GM19463 (cell line): Measurements from ENCODE around the gene SF3A2.

Experiments used
- ATAC-seq: cut with Tn5 transposase; IDR thresholded peaks from one replicate; pipeline ENCODE4 v1.9.1; 2021; ENCODE audit warnings: mild to moderate bottlenecking, moderate library complexity; ENCODE audit not compliant: unreplicated experiment

Gene SF3A2

DNA sequence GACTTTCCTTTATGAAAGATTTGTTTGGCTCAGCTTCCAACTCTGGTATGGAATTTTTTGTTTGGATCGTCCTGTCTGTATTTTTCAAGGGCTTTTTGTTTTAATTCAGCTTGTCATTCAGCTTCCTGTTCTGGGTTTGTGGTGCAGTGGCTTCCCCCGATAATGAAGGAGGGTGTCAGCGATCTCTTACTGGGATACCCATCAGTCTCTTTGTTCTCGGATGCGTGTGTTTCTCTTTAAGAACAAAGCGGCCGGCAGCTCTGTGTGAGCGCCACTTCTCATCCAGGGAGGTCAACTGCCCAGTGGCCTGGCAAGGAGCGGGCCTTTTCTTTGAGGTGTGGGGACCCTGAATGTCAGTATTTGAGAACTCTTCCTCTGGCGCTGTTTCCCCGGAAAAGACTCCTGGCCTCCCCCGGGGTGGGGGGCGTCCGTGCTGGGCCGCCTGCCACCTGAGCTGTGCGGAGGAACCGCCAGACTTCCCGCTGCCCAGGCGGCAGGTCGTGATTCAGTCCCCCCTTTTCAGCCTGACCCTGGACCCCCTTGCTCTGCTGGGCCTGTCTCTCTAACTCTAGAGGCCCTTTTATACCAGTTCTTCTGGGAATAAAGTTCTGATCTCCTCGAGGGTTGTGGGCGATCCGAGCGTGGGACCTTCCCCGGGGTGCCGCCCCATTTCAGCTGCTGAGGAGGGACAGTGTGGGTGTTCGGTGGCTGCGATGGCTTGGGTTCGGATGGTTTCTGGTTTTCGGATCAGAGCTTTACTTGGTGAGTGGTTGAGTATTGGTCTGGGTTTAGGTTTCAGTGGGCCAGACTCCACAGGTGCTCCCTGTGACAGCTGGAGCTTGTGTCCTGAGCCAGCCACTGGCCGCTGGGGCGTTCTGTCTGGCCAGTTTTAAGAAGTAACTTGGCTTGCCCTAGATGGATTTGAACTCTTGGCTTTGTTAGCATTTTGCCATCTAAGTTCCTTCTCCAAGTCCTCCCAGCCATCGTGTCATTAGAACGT is 3.4 kb downstream of the SF3A2 start:
- no peak for ATAC-seq

DNA sequence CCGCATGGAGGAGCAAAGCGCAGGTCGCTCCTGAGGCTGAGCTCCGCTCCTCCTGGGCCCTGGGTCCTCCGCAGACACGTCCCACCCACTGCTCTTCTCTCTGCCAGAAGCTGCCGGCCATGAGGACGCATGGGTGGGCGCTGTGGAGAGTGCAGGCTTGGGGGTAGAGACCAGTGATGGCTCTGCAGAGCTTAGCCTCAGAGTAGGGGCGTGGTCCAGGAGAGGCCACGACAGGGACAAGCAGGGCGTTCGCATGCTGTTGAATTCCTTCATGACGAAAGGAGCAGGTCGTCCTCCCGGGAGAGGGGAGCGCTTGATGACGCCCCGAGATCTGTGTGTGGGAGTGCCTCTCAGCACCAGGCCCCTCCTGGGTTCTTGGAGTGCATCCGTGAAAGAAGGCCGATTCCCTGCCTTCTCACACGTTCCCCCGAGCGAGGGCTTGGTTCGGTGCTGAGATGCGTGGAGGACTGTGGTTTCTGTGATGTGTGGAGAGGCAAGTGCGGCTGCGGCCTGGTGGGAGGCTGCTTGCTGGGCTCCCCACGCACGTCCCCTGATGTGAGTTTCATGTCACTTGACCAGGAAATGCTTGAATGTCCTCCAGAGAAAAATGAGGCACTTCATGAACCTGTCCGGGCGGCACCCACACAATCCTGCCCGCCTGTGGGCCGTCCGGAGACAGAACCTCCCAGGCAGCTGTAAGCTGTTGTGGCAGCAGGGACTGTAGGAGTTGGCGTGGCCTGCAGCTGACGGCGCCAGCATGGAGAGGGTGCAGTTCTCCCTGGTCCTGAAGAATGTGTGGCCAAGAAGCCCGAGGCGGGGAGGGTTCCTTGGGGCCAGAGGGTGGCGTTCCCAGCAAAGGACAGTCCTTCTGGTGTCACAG is 4.5 kb downstream of the SF3A2 start:
- ATAC-seq, result no peak

DNA sequence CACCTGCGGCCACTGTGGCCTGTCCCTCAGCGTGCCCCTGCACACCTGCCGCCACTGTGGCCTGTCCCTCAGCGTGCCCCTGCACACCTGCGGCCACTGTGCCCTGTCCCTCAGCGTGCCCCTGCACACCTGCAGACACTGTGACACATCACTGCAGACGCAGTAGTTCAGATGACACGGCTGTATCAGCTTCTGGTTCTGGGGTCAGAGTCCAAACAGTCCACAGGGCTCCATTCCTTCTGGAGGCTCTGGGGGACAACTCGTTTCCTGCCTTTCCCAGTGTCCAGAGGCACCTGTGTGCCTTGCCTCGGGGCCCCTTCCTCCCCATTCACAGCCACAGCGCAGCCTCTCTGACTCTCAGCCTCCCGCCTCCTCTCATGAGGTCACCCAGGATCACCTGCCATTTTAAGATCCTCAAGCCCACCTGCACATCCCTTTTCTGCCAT is 5.5 kb downstream of the SF3A2 start:
- no peak for ATAC-seq

DNA sequence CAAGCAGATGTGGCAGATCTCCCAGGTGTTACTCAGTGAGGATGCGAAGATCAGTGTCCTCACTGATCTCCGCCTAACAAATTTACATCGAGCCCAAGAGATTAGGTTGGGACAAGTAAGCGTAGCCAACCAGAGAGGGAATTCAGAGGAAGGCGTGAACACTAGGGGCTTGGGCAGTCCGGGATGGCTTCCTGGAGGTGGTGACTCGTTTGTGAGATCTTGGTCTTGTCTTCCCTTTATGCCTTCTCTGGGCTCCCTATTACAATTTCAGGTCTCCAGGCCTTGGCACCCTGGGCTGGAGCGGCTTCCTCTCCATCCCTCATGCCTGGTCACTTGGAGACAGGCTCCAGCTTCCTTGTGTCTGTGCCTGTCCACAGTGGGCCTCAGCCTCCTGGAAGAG is 6.2 kb downstream of the SF3A2 start:
- no peak for ATAC-seq

DNA sequence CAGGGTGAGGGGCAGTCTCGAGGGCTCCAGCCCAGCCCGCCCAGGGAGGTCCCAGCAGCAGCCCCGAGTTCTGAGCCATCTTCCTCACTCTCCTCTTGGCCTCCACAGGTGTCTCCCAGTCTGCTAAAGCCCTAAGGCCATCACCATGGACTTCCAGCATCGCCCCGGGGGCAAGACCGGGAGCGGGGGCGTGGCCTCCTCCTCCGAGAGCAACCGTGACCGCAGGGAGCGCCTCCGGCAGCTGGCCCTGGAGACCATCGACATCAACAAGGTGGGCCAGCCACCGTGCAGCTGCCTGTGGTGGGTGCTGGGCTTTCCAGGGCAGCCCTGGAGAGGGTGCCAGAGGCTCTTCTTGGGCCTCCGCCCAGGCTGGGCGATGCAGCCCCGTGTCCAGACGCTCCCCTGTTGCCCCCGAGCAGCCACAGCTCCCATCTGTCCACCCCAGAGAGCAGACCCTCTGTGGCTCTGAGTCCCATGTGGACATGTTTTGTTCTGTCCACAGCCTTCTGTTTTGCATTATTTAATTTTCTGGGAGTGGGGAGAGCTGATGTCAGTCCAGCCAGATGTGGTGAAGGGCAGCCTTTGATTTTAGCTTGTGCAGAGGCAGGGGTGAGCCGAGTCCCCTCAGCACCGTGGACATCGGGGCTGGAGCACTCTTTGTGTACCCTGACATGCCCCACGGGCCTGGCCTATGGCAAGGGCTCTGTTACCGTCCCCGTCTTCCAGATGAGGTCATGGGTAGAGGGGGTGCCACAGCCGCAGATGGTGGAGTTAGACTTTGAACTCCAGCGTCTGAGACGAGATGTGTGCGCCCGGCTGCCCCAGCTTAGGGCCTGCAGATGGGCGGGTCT is 6.9 kb downstream of the SF3A2 start:
- no peak for ATAC-seq

DNA sequence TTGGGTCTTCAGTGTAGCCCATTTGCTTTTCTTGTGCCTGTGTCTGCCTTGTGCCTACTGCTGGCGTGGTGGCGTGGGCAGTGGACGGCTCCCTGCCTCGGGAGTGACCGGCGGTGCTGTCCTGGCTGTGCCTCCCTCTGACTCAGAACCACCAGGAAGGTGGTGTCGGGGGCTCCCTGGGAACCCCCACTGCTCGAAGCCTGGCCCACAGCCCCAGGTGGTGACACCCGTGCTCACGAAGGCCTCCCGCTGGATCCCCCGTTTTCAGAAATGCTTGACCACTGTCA is 7.4 kb downstream of the SF3A2 start:
- ATAC-seq, result no peak

DNA sequence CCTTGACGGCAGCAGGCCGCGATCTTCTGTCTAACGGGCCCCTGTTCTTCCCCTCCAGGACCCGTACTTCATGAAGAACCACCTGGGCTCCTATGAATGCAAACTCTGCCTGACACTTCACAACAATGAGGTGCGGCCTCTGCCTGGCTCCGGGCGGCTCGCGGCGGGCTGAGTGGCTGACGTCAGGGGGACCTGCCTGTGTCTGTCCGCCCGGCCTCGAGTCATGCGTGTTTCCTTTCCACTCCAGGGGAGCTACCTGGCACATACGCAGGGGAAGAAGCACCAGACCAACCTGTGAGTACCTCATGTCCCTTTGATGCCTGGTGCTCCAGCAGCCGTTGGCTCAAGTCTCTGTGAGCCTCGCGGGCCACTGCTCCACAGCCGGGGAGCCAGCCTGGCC is 7.9 kb downstream of the SF3A2 start:
- ATAC-seq, result no peak

DNA sequence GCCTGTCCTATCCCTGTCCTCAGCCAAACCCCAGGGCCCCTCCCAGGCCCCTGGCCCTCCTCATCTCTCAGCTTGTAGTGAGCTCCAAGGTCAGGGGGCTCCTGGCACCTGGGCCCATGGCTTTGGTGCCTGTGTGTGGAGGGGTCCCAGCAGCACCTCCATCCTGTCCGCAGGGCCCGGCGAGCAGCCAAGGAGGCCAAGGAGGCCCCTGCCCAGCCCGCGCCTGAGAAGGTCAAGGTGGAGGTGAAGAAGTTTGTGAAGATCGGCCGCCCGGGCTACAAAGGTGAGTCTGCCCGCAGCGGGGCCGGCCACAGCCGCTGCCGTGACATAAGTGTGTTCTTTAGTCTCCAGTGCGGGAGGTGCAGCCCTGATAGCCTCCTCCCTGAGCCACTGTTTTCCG is 8.6 kb downstream of the SF3A2 start:
- ATAC-seq, result no peak

DNA sequence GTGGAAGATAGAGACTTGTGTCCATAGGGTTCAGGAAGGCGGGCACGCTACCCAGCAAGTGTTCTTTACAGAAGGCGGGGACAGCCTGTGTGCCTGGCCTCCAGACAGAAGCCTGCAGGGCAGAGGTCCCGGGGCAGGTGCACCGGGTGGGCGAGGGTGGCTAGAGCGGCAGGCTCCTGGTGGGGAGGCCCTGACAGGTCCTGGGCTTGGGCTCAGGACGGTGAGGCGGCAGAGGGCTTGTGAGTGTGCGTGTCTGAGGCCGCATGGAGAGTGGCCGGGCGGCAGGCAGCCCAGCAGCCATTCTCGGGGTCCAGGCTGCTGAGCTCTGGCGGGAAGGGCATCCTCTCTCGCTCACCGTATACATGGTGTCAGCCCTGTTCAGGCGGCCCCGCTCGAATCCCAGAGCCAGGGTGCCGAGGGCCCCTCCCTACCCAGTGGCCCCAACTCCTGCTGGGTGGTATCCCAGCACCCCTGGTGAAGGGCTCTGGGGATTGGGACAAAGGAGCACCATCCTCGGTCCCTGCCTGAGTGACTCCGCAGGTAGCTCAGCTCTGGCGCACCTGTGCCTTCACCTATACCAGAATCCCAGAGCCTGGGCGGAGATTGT is 9.5 kb downstream of the SF3A2 start:
- ATAC-seq, result no peak

DNA sequence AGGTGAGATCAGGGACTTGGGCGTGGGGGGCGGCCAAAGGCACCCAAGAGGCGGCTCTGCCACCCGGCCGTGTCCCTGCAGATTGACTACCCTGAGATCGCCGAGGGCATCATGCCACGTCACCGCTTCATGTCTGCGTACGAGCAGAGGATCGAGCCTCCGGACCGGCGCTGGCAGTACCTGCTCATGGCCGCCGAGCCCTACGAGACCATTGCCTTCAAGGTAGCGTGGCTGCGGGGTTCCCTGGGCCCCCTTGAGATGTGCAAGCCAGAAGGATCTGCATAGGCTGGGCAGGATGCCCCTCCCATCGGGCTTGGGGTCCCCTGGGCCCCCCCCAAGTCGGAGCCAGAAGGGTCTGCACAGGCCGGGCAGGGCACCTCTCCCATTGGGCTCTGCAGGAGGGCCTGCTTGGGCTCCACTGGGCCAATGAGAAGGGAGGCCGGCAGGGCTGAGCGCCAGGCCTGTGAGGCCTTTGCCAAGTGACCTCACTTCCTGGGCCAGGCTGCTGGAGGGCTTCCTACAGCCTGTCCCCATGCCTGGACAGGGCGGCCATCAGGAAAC is 10.3 kb downstream of the SF3A2 start:
- no peak for ATAC-seq

DNA sequence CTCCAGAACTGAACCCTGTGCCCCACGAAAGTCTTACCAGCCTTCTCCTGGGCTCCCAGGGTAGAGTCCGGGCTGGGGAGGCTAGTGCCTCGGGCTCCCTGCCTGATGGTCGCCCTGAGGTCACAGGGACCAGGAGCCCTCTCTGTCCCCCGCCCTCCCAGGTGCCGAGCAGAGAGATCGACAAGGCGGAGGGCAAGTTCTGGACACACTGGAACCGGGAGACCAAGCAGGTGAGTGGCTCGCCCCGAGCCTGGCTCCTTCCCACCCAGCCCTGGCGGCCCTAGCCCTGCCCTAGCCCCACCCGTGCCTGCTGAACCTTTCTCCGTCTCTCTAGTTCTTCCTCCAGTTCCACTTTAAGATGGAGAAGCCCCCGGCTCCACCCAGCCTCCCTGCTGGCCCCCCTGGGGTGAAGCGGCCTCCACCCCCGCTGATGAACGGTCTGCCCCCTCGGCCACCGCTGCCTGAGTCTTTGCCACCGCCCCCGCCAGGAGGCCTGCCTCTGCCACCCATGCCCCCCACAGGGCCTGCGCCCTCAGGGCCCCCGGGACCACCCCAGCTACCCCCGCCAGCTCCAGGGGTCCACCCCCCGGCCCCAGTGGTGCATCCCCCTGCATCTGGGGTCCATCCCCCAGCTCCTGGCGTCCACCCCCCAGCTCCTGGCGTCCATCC is 10.9 kb downstream of the SF3A2 start:
- ATAC-seq, result no peak

DNA sequence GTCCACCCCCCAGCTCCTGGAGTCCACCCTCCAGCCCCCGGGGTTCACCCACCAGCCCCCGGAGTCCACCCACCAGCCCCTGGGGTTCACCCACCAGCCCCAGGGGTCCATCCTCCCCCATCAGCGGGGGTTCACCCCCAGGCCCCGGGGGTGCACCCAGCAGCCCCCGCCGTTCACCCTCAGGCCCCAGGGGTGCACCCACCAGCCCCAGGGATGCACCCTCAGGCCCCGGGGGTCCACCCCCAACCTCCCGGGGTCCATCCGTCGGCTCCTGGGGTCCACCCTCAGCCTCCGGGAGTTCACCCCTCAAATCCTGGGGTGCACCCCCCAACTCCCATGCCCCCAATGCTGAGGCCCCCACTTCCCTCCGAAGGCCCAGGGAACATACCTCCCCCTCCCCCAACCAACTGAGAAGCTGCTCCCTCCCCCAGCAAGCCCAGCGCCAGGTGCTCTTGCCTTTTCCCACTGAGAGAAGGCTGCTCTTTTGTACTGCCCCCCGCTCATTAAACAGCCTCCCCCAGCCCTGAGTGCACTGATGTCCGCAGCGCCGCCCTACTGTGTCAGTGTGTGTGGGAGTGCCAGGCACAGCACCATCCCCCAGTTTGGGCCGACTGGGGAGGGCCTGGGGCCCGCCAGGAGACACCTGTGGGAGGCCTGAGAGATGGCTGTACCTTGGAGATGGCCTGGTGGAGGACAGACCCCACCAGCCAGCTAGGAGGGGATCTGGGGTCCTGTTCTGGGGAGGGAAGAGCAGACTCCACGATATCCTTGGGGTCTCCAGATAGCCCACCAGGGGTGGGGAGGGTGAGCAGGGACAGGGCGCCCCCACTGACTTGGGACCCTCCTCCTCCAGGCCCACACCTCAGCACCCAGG is 11.7 kb downstream of the SF3A2 start:
- no peak for ATAC-seq

DNA sequence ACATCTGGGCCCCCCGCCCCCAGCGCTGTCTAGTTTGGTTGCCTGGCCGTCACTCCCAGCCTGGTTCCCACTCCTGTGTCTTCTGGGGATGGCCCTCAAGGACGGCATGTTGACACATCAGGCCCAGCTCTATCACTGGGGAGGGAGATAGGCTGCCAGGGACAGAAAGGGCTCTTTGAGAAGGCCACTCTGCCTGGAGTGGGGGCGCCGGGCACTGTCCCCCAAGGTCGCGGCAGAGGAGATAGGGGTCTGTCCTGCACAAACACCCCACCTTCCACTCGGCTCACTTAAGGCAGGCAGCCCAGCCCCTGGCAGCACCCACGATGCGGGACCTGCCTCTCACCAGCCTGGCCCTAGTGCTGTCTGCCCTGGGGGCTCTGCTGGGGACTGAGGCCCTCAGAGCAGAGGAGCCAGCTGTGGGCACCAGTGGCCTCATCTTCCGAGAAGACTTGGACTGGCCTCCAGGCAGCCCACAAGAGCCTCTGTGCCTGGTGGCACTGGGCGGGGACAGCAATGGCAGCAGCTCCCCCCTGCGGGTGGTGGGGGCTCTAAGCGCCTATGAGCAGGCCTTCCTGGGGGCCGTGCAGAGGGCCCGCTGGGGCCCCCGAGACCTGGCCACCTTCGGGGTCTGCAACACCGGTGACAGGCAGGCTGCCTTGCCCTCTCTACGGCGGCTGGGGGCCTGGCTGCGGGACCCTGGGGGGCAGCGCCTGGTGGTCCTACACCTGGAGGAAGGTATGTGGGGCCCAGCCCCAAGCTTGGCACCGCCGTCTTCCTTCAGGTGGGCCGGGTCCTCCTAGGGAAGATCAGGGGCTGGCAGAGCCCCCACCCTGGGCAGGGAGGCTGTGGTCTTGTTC is 12.6 kb downstream of the SF3A2 start, which contains the start of gene AMH:
Gene AMH (plus strand): TSS at position 314 of the 857 bp plus-strand sequence. CDS start 10 bp downstream, at position 324.
- ATAC-seq, result no peak

DNA sequence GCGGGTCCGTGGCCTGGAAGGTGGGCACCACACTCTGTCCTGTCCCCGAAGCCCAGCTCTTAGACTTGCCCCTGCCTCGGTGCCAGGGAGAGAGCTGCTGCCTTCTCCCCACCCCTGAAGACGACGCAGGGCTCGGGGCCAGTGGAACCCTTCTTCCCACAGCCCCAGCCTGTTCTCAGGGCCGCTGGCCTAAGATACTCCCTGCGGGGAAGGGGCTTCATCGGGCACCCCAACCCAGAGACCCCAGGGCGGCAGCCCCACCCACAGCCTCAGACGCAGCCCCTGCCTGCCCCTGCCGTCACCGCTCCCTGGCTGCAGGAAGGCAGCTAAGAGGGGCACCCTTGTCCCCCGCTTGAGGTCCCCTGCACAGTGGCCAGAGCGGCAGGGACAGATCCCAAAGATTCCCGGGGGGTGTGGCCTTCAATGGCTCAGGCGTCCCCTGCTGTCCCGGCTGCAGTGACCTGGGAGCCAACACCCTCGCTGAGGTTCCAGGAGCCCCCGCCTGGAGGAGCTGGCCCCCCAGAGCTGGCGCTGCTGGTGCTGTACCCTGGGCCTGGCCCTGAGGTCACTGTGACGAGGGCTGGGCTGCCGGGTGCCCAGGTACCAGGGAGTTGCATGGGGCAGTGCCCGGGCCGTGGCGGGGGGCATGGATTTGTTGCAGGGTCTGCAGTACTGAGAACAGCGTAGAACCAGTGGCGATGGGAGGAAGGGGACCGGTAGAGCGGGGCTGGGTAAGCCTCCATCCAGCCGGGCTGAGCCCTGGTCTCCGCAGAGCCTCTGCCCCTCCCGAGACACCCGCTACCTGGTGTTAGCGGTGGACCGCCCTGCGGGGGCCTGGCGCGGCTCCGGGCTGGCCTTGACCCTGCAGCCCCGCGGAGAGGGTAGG is 13.5 kb downstream of the SF3A2 start:
- no peak for ATAC-seq

DNA sequence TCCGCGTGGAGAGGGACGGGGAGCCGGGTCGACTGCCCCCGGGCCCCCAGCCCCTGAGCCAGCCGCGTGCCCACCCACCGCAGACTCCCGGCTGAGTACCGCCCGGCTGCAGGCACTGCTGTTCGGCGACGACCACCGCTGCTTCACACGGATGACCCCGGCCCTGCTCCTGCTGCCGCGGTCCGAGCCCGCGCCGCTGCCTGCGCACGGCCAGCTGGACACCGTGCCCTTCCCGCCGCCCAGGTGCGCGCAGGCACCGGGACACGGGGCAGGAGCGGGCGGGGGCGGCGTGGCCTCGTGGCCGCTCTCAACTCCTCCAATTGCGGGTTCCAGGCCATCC is 14.1 kb downstream of the SF3A2 start:
- ATAC-seq, result no peak

DNA sequence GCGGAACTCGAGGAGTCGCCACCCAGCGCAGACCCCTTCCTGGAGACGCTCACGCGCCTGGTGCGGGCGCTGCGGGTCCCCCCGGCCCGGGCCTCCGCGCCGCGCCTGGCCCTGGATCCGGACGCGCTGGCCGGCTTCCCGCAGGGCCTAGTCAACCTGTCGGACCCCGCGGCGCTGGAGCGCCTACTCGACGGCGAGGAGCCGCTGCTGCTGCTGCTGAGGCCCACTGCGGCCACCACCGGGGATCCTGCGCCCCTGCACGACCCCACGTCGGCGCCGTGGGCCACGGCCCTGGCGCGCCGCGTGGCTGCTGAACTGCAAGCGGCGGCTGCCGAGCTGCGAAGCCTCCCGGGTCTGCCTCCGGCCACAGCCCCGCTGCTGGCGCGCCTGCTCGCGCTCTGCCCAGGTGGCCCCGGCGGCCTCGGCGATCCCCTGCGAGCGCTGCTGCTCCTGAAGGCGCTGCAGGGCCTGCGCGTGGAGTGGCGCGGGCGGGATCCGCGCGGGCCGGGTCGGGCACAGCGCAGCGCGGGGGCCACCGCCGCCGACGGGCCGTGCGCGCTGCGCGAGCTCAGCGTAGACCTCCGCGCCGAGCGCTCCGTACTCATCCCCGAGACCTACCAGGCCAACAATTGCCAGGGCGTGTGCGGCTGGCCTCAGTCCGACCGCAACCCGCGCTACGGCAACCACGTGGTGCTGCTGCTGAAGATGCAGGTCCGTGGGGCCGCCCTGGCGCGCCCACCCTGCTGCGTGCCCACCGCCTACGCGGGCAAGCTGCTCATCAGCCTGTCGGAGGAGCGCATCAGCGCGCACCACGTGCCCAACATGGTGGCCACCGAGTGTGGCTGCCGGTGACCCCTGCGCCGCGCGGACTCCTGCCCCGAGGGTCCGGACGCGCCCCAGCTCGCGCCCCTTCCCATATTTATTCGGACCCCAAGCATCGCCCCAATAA is 14.8 kb downstream of the SF3A2 start:
- no peak for ATAC-seq
